Posterior vena cava (tissue), 2 donors: ENCODE measurements around the gene CBY2. TPM values are rescaled to one million over a fixed set of nuclear protein-coding genes. Genes with fewer than 3 reads are reported as not detected.
"Not testable (repeated sequence)": the region's sequence is repeated elsewhere in the genome, so short reads cannot be mapped to it uniquely, and the experiment has no call there.

Source experiments
- DNase-seq: peaks from one replicate; pipeline ENCODE4 v3.0.0-alpha.2; 2020; ENCODE audit warnings: low spot score
- intact Hi-C, 2 donors: fragments of 100-400 bp; cut with DNase I; formaldehyde crosslinking; loops; one replicate each; pipeline versions ENCODE4 v1.14.1 to v1.14.2; 2022 to 2023
- total RNA-seq, 2 donors: library from RNA; stranded (reverse); fragmentation: NEBNext Ultra II Directional; extraction: Animal tissue kit (Norgen Biotek cat#: 25700); gene quantifications; one replicate each; pipeline ENCODE4 v1.2.1, GENCODE V29; 2021
- donor health status: DM: yes; HTN: yes; CAD: no.
- donor health status: DM: yes; HTN: yes; CAD: no.

Gene CBY2
- total RNA-seq, 2 donors from 2014 or later: not detected

DNA sequence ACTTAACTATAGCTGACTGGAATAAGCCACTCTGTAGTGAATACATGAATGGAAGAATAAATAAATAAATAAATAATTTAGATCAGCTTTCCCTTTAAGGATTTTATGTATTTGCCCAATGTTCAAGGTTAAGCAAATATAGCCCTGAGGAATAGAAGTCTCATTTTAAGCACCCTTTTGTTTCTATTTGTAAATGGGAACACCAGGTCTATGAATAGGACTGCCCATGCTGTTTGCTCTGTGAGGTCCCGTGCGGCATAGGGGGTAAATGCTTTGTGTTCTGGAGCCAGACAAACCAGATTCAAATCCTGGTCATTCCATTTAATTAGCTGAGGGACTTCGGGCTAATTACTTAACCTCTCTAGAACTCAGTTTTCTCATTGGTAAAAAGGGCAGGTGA lies 29.3 kb downstream of the CBY2 start:
- no peak for DNase-seq
- intact Hi-C loops: loop anchor here in 1 of 2 donors (5.0 kb wide), 1 partner anchor 529 kb away; the partner anchor contains the start of gene KCTD4

DNA sequence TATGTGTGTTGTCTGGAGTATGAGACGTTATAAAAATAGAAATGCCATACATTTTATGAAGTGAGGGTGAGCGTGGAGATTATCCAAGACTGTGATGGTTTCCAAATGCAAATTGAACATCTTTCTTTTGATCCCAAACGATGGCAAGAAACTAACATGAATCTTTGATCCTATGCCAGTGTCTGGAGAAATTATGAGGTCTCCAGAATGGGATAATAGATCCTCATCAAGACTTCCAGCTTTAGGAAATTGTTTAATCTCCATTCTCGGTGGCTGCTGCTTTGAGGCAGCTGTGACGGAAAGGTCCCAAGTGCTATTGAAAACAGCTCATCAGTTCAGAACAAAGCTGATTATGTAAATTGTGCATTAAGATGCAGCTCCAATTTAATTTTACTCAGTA lies 30.8 kb downstream of the CBY2 start:
- DNase-seq: no peak
- intact Hi-C loops: loop anchor here in 1 of 2 donors (5.0 kb wide), 1 partner anchor 531 kb away; the partner anchor contains the start of gene KCTD4

DNA sequence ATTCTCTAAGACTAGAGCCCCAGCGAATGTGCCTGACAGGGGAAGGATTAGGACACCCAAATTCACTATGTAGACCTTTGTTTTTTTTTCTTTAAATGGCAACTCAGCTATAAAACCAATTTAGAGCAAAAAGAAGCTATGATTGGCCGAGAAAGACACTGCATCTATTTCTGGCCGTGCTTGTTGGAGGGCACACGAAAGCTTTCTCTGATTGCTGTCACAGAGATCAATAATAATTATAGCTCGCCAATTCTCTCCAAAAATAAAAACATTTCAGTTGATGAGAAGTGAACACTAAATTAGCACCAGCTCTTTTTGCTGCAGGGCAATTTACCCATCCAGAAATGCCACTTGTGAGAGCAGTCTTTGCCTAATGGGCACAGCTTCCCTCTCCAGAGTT lies 31.2 kb downstream of the CBY2 start:
- intact Hi-C loops: loop anchor here in 1 of 2 donors (5.0 kb wide), 1 partner anchor 531 kb away; the partner anchor contains the start of gene KCTD4
- DNase-seq: no peak

DNA sequence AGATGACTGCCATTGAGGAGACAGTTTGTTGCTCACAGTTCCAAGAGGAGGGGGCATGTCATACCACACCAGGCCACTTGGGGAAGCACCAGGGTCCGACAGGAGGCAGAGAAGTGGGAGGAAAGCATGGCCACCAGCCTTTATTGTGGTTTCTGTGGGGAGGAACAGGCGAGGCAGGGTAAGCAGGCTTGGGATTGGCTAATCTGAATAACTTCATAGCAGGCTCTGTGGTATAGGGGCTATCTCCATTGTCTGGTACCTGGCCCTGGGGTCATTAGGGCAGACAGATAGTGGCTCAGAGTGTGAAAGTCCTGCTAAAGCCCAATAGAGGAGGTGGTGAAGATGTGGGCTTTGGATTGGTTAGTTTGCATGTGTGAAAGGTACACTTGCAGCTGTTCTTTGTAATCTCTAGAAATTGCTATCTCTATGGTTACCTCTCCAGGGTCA lies 35.5 kb downstream of the CBY2 start:
- intact Hi-C loops: no loop called here
- no peak for DNase-seq

DNA sequence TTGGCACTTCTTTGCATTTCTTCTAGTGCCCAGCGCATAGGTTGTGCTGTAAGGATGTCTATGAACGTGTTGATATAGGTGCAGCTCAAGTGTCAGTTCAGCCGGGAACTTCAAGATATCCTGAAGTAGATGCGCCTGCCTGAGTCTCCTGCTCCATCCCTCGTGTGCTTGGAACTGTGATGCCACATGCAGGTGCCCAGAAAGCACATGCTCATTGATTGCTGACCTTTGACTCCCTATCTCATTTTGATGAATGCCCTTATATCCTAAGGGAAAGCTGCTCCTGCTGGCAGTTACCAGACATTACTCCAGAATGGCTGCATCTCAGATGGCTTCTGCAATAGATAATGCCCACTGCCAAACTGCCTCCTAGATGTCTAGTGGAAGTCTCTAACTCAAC lies 40.9 kb downstream of the CBY2 start:
- intact Hi-C loops: no loop called here
- DNase-seq: no peak

DNA sequence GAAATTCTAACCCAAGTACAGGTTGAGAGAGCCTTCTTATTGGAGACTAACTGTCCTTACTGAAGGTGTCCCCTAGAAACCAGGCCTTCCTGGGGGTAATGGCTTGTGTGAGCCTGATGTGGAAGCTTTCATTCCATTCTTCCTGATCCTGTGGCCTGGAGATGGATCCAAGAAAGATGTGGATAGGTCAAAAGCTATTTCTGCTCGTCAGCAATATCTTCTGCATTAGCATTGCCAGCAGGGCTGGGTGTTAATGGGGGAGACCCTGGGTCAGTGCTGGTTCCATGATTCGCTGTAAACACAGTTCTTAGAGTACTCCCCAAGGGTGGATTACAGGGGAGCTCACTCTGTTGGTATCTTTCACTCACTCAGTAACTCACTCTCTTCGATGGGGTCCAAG lies 42.9 kb downstream of the CBY2 start:
- DNase-seq: no peak
- intact Hi-C loops: no loop called here

DNA sequence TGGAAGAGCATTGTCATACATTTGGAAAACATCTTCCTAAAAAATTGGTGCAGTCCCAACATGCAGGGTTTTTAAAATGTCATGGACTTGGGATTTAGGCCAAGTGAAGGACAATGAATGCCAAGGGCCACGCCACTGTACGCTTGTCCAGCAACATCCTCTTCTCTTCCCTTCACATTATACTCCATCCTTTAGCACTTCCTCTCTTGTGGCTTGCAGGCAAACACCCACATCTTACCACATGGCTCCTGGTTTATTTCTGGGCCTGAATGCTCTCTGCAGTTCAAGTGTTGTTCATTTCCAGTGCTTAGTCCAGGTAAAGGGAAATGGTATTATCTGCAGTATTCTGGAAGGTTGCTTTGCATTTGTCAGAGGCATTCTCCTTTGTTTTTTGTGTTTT lies 45.0 kb downstream of the CBY2 start:
- intact Hi-C loops: no loop called here
- DNase-seq: no peak

DNA sequence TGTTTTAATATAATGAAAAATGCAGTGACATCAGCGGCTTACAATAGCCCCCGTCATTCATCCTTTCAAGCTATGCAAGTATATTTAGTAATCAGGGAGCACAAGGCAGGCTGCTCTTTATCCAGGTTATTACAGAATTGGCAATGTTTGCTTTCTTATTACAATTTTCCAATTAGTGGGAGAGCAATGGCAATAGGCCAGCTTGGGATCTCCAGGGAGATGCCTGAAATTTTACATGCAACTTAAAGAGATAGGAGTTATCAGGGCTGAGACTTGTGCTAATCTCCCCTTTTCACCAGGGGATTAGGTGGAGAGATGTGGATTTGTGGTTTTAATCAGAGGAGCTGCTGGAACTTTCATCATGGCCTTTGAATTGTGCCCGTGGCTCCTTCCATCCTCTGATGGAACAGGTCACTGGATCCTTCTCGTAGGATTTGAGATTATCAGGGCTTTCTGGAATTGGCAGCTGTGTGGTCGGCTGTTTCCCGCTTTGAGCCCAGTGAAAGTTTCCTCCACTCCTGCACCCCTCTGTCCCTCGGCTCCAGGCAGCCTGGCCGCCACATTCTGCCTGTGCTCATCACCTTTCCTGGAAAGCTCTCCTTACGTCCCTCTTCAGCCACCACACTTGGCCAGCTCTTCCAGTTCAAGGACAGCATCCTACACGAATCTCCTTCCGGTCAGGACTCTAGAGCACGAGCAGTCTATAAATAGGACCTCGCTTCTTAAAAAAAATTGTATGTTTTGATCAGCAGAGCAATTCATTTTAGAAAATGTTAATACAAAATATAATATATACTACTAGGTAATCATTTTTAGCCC lies 47.0 kb downstream of the CBY2 start:
- no peak for DNase-seq
- intact Hi-C loops: no loop called here

DNA sequence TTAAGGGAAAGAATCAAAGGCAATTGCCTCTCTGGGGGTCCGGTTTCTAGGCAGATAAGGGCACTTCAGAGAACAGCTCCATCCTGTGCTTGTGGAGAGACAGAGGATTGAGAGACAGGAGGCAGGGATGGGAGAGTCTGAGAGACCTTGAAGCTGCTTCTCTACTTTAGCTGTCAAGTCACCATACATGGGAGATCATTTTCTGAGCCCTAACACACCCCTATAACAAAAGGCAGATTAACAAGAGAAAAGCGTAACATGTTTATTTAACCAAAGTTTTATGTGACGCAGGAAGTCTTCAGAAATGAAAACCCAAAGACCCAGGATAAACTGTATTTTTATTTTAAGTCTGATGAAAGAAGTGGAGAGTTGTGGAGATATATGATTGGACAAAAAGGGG lies 48.4 kb downstream of the CBY2 start:
- no peak for DNase-seq
- intact Hi-C loops: no loop called here

DNA sequence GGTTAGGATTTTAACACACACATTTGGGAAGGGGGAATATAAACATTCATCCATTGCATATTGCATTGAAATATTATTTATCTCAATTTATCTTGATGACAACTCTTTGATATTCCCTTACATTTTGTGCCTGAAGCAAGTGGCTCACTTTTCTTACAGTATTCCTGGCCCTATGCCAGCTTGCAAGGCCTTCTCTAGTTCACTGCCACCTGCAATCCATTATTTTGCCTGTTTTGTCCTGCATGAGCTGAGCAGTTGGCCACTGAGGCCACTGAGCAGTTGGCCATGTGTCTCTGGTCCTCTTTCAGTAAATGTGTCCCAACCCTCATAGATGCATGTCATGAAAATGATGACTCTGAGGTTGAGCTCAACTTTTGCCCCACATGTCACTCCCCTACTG lies 49.8 kb downstream of the CBY2 start:
- DNase-seq: no peak
- intact Hi-C loops: no loop called here

DNA sequence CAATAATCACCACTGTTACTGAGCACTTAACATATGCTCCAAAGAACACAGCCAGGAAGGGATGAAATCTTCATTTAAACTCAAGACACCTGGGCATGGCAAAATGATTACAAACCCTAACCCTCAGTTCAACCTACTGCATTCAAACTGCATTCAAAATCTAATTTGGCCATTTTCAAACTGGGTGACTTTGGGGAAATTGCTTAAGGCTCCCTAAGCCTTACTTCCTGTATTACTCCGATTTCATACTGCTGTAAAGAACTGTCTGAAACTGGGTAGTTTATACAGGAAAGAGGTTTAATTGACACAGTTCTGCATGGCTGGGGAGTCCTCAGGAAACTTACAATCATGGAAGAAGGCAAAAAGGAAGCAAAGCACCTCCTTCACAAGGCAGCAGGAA lies 50.4 kb downstream of the CBY2 start:
- intact Hi-C loops: no loop called here
- DNase-seq: no peak

DNA sequence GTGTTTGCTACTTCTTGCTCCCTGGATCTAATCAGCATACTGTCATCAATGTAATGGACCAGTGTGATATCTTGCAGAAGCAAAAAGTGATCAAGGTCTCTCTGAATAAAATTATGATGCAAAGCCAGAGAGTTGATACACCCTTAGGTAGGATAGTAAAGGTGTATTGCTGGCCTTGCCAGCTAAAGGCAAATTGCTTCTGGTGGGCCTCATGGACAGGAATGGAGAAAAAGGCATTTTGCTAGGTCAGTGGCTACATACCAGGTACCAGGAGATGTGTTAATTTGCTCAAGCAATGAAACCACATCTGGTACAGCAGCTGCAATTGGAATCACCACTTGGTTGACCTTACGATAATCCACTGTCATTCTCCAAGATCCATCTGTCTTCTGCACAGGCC lies 54.4 kb downstream of the CBY2 start:
- intact Hi-C loops, DNase-seq: not testable (repeated sequence)

DNA sequence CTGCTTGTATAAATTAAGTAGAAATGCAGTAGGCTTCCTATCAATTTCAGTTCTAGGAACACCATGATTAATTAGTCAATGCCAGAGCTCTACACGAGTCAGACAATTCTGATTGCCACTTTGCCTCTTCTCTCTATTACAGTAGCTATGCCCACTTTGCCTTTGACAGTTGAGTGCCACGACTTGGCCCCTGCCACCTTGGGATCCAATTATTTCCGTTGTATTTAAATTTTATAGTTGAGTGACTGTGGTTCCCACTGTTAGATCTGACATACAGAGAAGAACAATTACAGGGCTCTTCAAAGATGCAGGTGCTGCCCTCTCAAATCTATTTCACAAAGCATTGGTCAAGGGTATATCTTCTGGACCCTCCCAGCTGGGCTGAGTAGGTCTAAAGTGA lies 55.5 kb downstream of the CBY2 start:
- intact Hi-C loops, DNase-seq: not testable (repeated sequence)

DNA sequence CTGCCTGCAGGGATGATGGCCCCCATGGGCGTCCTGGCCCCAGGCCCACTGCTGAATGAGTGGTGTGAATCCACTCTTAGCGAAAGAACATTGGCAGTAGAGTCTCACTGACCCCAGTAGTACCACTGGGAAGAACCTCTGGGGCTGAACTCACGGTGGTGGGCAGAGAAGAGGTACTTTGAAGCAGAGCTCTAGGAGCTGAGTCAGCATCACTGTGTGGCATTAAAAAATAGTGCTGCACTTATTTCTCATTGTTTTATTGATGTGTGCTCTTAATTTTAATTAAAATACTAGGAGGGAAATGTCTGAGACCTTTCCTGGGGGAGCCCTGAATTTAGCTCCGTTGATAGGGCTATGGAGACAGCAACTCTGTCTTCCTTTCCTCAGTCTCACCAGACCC lies 61.3 kb downstream of the CBY2 start:
- intact Hi-C loops: no loop called here
- no peak for DNase-seq

Other genes with a start within 250 kb of the CBY2 start
- gene COG3, start 237.4 kb upstream of the CBY2 start, total RNA-seq: 10 to 100 TPM; 21.7 to 27.9 TPM
- gene ERICH6B, start 86.6 kb upstream of the CBY2 start, total RNA-seq: not detected
- under 1 TPM in 1 of 2 donors, not detected in 1; 0.05 TPM for gene SIAH3, start 149.4 kb downstream of the CBY2 start, total RNA-seq